ENCODE measurements around the gene DAPK1. TPM values are rescaled to one million over a fixed set of nuclear protein-coding genes. Genes with fewer than 3 reads are reported as not detected.
A peak's percentile ranks its signal among the peaks of the same experiment; 100 is the strongest.

DAPK1 gene
- total and polyA plus RNA-seq, 8 donors, result 78.2 to 242 (median 215) TPM

- intact Hi-C loops (cut with DNase I), result no loop called here
- Histone ChIP-seq H3K27me3 (no peaks in the 10 kb centered on the region), H3K36me3 (peaks cover 0 to 6% of the 10 kb centered on the region in 2 donors), H3K4me3 (no peak overlapping the region), H3K9me3 (no peaks in the 10 kb centered on the region), H3K27ac (peak overlapping the region; percentile 81 to 82), H3K4me1 (peaks cover 10 to 49% of the 10 kb centered on the region in 2 donors)
- ATAC-seq, result peak; percentile 87
- peak; percentile 57 to 92 (median 78) for DNase-seq
- TF ChIP-seq CTCF (IDR thresholded peaks at IDR 0.05), result no peak
Measured at GRCh38 chr9:87713278-87713987, 215.8 kb downstream of the DAPK1 start.

GRCh38 chr9:87713988-87714330, 216.3 kb downstream of the DAPK1 start:
- Histone ChIP-seq H3K4me3 (no peak overlapping the region), H3K27me3 (no peaks in the 10 kb centered on the region), H3K4me1 (peaks cover 10 to 49% of the 10 kb centered on the region in 2 donors), H3K9me3 (no peaks in the 10 kb centered on the region), H3K27ac (peak overlapping the region; percentile 81 to 82), H3K36me3 (peaks cover 0 to 5% of the 10 kb centered on the region in 2 donors)
- TF ChIP-seq CTCF (IDR thresholded peaks at IDR 0.05), result no peak
- ATAC-seq (no peak), DNase-seq (no peak)
- intact Hi-C loops (cut with DNase I), result no loop called here

- TF ChIP-seq CTCF (IDR thresholded peaks at IDR 0.05), result no peak
- Histone ChIP-seq H3K36me3 (no peaks in the 10 kb centered on the region), H3K27me3 (no peaks in the 10 kb centered on the region), H3K4me3 (no peak overlapping the region), H3K9me3 (no peaks in the 10 kb centered on the region), H3K27ac (peak overlapping the region; percentile 81 to 82), H3K4me1 (peaks cover 10 to 49% of the 10 kb centered on the region in 2 donors)
- intact Hi-C loops (cut with DNase I), result no loop called here
- DNase-seq (peak in 2 of 4 donors; percentile 43 to 80), ATAC-seq (peak; percentile 15)
Measured at GRCh38 chr9:87714819-87715218, 217.2 kb downstream of the DAPK1 start.

- no peak for TF ChIP-seq CTCF (IDR thresholded peaks at IDR 0.05)
- Histone ChIP-seq H3K36me3 (no peaks in the 10 kb centered on the region), H3K4me3 (no peak overlapping the region), H3K27ac (no peak overlapping the region), H3K27me3 (no peaks in the 10 kb centered on the region), H3K9me3 (no peaks in the 10 kb centered on the region), H3K4me1 (peaks cover 10 to 41% of the 10 kb centered on the region in 2 donors)
- no peak for DNase-seq
- ATAC-seq, result no peak
- intact Hi-C loops (cut with DNase I), result no loop called here
Measured at GRCh38 chr9:87716141-87716540, 218.5 kb downstream of the DAPK1 start.

GRCh38 chr9:87717456-87717855, 219.8 kb downstream of the DAPK1 start:
- no peak for ATAC-seq
- Histone ChIP-seq H3K4me1 (peaks cover 3 to 28% of the 10 kb centered on the region in 2 donors), H3K4me3 (no peak overlapping the region), H3K27ac (no peak overlapping the region), H3K9me3 (no peaks in the 10 kb centered on the region), H3K27me3 (no peaks in the 10 kb centered on the region), H3K36me3 (no peaks in the 10 kb centered on the region)
- no peak for TF ChIP-seq CTCF (IDR thresholded peaks at IDR 0.05)
- no peak for DNase-seq
- intact Hi-C loops (cut with DNase I), result no loop called here
